Effector CD4-positive, alpha-beta T cell (primary cell): ENCODE measurements around the gene RBPMS2.
A peak's percentile ranks its signal among the peaks of the same experiment; 100 is the strongest.
"Not testable (repeated sequence)": the region's sequence is repeated elsewhere in the genome, so short reads cannot be mapped to it uniquely, and the experiment has no call there.

Experiments used
- DNase-seq: peaks from one replicate; pipeline ENCODE4 v3.0.0-alpha.2; 2020

The RBPMS2 gene

DNA sequence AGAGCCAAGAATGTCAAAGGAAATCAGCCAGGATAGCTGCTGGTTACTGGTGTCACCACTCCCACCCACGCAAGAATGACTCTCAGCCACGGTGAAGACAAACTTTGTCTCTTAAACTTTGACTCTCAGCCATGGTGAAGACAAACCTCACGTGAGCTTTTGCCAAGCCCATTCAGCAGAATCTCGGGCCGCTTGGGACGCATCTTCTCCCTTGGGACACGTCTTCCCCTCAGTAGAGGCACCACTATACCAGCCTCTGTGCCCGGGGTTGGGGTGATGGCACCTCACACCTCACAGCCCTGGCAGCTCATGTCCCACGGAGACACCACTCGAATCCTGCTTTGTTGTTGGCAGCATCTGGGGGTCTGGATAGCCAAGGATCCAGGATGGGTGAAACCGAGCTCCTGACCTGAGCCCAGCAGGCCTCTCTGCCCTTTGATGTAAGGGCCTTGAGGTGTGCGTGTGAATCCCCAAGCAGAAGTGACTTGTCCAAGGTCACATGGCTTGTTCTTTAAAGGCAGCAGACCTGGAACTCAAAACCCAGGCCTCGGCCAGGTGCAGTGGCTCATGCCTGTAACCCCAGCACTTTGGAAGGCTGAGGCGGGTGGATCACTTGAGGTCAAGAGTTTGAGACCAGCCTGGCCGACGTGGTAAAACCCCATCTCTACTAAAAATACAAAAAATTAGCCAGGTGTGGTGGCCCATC lies 21.8 kb downstream of the RBPMS2 start:
- DNase-seq: no peak

DNA sequence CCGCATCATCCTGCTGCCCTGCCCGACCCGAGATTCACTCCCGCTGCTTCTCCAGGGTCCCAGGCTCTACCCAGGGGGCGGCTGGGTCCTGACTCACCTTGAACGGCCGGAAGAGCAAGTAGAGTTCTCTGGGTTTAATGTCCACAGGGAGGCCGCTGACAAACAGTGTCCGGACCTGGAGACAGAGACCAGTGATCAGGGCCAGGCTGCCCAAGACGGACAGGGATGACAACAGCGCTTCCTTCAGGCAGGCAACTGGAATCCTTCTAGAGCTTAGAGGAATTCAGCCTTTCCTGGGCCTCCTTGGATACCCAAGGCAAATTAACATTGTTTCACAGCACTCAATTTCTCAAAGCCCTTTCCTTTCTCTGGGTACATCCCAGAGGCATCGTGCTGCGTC lies 23.9 kb downstream of the RBPMS2 start:
- no peak for DNase-seq

DNA sequence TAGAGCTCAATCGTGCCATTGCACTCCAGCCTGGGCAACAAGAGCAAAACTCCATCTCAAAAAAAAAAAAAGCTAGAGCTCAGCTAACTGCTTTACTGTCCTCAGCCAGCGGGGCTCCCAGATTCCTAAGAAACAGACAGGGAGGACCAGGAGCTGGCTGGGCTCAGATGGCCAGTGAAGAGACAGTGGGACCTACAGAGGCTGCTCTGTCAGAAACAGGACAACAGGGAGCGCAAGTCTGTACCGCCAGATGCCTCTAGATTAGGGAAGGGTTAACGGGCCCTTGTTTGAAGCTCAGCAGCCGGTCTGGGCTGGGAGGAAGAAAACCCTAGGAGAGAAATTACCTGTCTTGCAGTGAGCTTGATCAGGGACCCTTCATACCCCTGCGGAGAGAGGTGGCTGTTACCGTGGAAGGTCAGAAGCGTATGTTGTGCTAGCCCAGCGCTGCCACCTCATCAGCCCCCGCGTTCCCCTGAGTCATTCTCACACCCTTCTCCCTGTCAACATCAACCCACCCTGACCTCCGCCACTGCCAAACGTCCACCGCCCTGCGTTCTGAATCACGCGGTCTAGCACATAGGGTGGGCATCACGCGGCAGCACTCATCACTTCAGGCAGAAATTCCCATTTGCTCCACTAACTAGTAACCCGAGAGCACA lies 25.3 kb downstream of the RBPMS2 start:
- DNase-seq: no peak

DNA sequence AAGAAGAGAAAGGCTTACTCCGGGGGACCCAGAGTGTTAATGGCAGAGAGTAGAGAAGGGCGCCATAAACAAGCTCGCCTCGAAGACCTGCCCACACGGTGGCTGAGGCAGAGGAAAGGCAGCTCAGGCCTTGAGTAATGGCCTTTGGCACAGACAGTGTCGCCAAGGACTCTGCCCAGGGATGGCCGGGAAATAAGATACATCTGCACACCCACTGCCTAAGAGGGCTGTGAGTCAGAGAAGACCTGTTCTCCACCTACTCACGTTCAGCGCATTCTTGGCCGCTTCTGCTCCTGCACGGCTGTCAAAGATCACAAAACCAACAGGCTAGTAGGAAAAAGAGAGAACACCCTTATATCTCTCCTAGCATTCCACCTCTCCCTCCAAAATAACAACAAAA lies 26.2 kb downstream of the RBPMS2 start:
- DNase-seq: no peak

DNA sequence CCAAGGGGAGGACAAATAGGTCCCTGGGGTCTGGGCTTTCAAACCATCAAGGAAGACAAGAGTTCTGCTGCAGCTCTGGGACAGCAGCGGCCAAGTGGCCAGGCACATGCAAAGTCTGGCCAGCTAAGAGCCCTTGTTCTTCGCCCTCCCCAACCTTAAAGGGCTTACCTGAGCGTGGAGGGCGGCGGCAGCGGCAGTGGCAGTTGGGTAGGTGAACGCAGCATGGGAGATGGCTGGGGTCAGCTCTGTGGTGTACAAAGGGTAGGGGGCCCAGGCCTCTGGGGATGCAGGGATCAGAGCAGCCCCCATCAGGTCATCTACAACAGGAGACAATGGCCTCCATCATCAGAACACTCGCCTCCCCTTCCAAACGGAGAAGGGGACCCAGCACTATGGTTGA lies 27.1 kb downstream of the RBPMS2 start:
- no peak for DNase-seq

DNA sequence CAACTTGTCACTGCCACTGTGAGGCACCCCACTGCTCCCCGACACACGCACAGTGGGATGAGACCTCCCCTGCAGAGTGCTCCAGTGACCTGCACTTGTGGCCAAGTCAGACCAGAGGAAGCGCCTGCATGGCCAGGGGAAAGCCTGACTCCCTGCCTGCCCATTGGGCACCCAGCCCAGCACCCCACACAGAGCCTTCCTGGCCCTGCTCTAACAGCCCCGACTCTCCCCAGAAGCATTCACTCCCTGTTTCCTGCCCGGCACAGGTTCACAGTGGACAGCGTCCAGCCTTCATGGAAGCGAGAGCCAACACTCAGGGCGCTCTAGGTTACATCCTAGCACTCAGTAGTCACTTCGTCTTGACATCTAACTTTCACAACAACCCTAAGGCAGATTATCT lies 27.8 kb downstream of the RBPMS2 start:
- DNase-seq: no peak

DNA sequence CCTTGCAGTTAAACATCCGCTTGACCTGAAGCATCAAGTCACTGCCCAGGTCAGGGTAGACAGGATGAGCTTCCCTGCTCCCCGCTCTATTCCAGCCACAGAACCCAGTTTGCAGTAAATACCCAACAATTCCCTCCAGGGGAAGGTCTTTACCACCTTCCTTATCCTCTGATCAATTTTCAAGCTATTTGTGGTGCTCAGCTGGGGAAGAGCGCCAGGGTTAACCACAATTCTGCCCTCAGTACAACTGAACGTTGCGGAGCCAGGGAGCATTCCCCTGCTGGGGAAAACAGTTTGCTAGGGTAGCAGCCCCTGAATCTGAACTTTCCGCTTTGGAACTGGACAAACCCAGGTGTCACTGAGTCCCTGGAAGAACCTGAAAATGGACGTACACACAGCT lies 28.5 kb downstream of the RBPMS2 start:
- DNase-seq: no peak

DNA sequence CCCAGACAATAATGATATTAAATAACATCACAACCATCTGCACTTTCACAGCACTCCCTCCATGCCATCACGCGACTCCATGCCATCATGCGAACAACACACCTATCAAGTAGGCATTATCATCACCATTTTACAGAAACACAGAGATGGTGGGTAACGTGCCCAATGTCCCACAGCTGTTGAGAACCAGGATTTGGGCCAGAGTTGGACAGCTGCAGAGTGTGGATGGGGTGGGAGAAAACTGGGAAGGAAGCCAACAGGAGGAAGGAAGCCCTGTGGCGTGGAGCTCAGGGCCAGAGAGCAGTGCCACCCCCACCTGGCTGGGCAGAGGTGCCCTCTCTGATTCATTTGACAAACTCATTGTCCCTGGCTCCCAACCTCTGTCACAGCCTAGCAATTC lies 29.0 kb downstream of the RBPMS2 start:
- no peak for DNase-seq

DNA sequence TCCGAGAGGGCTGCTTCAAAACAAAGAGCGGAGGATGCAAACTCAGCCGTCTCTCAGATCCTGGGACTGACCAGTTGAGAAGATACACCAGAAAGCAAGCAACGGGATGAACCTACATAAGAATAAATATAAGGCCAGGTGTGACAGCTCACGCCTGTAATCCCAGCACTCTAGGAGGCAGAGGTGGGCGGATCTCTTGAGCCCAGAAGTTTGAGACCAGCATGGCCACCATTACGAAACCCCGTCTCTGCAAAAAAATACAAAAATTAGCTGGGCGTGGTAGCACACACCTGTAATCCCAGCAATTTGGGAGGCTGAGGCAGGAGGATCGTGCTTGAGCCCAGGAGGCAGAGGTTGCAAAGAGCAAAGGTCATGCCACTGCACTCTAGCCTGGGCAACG lies 31.7 kb downstream of the RBPMS2 start:
- DNase-seq: no peak

DNA sequence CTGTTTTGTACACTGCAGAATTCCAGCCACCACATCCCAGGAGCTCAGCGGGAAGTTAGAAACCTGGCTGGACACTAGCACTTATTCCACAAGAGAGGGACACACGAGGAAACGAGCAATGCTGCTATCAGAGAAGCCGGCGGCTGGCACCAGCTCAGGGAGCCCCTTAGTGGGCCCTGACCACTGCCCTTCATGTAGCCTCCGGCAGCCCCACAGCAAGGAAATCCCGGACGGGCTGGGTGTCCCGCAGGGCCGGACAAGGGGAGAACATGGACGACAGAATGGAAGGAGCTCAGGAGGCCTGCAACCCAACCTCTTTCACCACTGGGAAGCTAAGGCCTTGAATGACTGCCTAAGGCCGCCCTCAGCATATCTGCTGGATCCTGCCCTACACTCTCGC lies 32.5 kb downstream of the RBPMS2 start:
- no peak for DNase-seq

DNA sequence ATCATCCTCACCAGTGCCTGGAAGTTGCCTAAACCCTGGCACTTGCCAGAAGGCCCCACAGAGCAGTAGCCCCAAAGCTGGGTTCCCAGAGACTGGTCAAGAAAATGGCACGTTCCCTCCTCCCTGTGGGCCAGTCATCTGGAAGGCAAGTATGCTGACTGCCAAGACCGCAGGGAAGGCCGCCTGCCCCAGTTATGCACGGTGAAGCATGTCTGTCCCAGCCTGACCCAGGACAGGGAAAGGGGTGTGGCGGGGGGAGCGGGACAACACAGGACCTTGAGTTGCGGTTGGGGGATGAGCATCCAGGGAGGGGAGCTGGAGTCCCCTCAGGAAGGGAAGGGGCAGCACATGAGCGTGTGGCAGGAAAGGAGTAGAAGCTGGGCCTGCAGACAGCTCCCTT lies 33.0 kb downstream of the RBPMS2 start:
- DNase-seq: no peak

DNA sequence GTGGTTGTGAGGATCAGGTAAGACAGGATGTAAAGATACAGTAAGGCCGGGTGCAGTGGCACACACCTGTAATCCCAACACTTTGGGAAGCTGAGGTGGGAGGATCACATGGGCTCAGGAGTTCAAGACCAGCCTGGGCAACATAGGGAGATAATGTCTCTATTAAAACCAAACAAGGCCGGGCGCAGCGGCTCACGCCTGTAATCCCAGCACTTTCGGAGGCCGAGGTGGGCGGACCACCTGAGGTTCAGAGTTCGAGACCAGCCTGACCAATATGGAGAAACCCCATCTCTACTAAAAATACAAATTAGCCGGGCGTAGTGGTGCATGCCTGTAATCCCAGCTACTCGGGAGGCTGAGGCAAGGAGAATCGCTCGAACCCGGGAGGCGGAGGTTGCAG lies 33.7 kb downstream of the RBPMS2 start:
- DNase-seq: not testable (repeated sequence)

DNA sequence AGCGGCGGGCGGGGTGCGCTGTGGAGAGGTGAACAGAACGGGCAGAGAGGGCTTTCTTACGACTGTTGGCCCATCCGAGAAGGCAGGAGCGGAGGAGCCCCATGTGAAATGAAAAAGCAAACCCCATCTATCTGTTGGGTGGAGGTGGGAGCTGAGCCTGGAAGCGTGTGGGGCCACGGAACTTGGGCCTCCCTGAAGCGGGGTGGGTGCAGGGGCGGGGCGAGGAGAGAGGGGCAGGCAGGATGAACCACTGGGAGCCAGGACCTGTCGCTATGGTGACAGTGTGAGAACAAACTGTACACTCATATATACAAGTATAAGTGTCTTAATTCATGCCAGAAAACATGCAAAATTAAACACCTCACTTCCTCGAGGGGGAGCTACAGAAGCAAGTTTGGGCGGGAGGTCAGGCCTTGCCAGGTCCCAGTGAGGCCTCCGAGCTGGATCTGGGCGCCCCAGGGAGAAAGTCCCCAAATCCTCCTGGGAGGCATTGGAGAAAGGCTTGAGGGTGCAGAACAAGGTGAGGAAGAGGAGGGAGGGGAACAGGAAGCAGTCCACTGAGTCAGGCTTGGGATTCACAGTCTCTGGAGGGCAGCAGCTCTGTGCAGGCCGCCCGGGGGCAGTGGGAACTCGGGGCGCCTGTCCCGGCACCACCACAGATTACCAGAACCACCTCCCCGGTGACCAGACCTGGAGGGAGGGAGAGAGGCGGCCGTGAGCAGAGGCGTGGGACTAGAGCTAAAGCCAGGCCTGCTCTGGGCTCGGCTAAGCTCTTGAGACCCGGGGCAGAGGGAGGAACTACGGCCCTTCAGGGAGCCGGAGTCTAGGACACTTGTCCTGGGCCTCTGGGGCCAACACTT lies 34.8 kb downstream of the RBPMS2 start:
- no peak for DNase-seq

DNA sequence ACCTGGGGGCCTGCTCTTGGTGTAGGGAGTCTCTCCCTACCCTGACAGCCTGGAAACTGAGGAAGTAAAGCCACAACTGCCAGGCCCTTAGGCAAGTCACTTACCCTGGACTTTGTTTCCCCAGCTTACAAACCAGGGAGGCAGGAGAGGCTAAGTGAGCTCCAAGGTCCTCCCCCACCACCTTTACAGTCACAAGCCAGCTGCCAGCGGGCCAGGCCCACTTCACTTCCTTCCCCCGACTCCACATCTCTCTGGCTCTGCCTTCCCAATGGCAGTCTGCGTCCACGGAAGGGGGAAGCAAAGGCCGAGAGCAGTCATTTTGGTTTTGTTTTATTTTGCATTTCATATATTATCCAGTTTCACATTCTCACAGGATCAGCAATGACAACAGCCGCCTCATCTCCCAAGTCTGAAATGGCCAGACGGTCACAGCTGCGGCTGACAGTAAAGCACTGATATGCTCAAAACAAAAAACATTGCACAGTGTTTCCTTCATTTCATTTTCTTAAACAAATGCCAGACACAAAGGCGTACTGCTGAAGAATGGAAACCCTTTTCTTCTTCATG lies 35.7 kb downstream of the RBPMS2 start:
- no peak for DNase-seq

DNA sequence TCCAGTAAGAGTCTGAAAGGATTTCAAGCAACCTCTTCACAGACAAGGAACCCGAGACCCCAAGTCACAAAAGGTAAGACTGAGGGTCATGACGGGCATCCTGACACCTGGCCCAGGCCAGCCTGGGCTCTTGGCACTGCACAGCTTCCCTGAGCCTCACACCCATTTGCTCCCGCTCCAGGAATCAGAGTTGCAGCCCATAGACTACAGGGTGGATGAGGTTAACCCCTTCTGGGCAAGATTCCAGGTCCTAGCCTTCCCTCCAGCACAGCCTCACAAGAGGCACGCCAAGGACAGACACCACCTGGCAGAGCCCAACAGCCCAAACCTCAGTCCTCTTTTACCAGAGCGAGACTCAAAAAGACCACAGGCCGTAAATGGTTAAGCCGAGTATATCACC lies 36.2 kb downstream of the RBPMS2 start:
- no peak for DNase-seq

DNA sequence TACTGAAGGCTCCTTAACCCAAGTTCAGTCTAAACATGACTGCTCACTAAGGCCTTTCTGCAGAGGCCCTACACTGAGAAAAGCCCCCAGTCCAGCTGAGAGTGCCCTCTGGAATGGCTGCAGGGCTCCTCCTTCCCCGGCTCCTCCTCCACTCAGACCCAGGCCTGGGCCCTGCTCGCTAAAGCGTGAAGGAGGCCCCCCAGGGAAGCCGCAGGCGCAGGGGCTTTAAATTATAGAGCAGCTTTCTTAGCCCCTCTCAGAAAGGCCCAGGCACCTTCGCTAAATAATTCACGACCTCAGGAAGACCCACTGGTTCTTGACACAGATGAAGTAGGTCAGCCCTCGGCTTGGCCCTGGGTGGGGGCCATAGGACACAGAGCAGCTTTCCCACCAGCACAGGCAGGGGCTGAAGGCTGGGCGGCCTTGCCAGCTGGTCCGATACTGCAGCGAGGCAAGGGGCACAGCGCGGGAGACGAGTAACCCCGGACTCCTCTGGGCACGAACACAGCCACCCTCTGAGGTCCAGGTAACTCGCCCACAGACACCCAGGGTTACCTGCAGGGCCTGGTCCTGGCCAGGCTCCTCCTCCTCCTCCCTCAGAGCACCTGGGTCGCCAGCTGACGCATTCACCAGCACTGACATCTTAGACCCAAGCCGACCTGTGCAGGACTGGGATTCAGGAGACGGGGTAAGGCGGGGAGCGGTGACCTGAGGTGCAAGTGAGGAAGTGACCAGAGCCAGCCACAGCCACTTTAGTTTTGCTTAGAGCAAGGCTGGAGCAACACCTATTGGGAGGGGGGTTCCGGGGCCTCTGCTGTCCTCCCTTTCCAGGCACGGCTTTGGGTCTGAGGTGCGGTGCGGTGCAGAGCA lies 36.9 kb downstream of the RBPMS2 start:
- DNase-seq: no peak

DNA sequence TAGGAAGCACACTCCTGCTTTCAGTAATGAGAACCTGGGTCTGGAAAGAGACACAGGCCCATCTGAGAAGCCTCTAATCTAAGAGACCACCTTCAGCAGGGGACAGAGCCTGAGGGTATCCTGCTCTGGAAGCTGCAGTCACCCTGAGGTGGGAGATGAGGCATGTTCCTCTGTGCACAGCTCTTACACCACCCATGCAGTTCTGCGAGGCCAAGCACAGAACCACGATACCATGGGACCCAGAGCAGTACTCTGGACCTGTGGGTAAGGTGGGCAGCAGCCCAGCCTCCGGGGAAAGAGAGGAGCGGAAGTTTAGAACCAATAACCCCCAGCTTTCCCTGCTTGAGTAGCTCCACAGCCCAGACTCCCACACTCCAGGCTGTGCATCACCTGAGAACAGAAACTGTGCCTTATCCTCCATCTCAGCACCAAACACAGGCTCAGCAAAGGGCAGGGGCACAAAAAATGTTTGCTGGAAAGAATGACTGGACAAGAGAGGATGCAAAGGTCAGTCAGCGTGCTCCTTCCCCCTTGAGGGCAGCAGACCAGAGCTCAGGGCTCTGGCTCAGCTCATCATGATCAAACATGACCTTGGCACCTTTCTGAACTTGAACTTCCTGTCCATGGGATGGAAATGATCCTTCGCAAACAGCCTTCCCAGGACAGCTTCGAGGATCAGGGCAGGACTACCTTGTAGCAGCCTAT lies 43.1 kb downstream of the RBPMS2 start:
- DNase-seq: no peak

DNA sequence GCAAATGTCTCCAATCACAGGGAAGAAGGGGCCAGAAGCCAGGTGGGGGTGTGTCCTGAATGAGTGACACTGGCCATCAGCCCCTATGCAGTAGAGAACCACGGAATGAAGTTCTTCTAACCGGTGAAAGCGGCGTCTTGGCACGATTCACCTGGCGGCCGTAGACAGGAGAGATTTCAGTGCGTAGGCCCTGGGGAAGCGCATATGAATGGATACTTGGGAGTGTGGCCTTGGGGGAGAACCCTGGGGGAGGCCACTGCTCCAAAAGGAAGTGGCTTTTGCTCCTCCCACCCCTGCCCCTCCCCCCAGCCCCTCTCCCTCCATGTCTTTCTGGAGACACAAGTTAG lies 43.6 kb downstream of the RBPMS2 start:
- DNase-seq: no peak

DNA sequence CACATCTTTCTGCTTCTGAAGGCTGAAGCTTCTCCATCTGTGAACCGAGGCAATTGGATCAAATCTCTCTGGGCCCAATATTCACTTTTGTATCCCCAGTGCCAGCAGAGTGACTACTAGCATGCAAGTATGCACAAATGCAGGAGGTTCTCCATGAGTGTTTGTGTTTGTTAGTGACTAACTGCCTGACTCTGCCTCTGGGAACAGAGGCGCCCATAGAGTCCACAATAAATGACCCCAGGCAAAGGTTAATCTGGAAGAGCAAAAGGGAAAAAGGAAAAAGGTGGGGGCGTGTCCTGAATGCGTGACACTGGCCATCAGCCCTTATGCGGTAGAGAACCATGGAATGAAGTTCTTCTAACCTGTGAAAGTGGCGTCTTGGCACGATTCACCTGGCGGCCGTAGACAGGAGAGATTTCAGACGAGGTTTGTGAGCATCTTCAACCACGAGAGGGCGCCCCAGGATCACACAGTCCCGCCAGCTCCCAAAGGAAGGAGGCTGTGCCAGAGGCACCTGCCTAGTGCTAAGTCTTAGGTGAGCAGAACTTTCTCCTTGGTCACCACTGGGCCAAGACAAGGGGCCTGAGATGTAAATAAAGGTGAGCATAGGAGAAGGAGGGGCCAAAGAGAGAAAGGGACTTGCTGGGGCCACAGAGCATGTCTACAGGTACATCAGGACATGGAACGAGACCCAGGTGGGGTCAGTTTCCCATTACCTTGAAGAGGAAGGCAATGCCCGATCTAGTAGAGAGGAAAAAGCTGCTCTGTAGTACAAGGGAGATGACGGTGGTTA lies 44.2 kb downstream of the RBPMS2 start:
- peak; percentile 84 for DNase-seq

DNA sequence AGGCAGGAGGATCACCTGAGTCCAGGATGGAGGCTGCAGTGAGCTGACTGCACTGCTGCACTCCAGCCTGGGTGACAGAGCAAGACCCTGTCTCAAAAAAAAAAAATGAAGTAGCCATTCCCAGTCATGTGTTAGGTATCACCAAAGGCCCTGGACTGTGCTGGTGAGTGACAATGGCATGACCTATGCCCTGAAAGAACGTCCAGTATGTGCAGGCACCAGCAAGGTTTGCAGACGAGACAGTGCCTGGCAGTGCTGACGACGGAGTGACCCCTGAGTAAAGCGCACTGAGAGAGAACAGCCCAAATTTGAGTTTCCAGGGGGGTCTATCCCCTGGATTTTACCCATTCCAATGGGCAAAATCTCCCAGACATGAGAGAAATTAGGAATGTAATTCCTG lies 45.2 kb downstream of the RBPMS2 start:
- DNase-seq: no peak

DNA sequence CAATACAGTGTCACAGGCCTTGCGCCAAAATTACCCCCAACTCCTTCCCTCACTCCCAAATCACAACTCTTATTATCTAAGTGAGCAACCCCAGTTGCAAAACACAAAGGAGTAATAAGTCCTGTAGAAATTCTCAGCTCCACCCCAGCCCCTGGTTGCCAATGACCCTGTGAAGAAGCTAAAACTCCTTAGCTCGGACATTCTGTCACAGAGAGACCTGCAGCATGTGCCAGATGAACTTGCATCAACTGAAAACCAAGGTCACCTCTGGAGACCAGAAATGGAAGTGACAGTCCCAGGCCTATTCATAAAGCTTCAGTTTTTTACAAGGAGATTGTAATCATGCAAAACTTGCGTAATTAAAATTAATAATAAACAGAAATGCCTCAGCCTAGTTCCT lies 55.2 kb downstream of the RBPMS2 start:
- no peak for DNase-seq
